COLO829 (cell line): Measurements from ENCODE around the gene SKAP2.

Source experiments
- DNase-seq: peaks from one replicate; pipeline ENCODE4 v3.0.0; 2012; ENCODE audit warnings: low spot score

Gene SKAP2

GRCh38 chr7:26777385-26777784, 87.0 kb downstream of the SKAP2 start:
- no peak for DNase-seq

DNA sequence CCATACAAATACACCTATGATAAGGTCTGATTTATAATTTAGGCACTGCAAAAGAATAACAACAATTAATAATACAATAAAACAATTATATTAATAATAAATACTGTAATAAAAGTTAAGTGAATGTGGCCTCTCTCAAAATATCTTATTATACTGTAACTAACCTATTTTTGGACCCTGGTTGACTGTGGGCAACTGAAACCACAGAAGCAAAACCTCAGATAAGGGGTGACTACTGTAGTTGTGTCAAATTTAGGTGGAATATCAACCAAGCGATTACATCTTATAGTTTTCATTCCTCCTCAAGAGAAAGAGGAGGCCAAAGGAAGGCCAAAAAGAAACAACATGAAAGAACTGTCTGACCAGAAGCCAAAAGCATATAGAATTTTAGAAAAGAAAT, 103.9 kb downstream of the SKAP2 start:
- no peak for DNase-seq

DNA sequence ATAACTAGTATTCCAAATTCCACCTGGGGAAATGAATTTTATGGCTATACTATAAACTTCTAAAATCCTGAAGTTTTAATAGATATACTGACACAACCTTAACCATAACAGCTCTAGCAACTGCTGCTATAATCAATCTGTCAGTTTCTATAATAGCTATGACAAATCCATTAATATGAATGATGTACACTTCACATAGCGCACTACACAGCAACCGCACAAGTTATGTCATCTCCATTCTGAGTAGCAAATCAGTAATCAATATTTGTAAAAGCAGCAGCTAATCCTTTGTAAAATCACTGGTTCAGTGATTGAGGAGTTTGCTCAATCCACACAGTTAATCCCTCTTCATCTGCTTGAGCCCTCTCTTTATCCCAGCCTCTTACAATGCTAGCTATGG, 105.3 kb downstream of the SKAP2 start:
- no peak for DNase-seq

GRCh38 chr7:26743205-26743604, 121.2 kb downstream of the SKAP2 start:
- no peak for DNase-seq

DNA sequence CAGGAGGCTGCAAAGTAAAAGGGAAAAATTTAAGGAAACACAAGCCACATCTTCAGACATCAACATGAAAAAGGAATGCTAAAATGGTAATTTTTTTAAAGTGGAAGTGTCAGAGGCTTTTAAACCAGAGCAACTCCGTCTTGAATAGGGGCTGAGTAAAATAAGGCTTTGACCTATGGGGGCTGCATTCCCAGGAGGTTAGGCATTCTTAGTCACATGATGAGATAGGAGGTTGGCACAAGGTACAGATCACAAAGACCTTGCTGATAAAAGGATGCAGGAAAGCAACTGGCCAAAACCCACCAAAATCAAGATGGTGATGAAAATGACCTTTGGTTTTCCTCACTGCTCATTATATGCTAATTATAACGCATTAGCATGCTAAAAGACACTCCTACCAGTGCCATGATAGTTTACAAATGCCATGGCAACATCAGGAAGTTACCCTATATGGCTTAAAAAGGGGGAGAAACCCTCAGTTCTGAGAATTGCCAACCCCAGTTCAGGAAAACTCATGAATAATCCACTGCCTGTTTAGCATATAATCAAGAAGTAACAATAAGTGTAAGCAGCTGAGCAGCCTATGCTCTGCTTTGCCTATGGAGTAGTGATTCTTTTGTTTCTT, 128.3 kb downstream of the SKAP2 start:
- DNase-seq = no peak

DNA sequence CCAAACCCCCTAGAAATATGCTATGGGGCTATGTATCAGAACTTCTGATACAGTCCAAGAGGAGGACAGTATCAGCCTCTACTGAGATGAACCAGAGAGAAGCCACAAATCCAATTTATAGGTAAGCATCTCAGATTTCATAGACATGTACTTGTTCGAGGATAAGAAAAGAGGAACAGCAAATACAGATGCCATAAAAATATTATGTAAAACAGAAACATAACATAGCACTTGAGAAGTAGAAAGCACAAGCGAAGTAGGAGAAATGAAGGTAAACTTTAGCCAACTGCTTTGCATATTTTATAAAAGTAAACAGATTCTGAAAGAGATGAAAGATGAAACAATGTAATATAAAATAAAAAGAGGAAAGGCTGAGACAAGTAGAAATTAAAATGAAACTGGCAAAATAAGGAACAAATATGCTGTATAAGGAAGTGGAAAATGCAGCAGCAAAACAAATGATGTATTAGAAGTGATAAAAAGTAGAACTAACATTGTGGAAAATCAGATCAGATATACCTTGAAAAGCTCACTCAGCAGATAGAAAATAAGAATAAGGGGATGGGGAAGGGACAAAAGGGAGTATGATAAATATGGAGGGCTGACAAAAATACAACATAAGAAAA, 135.1 kb downstream of the SKAP2 start:
- DNase-seq = no peak

GRCh38 chr7:26726051-26726450, 138.3 kb downstream of the SKAP2 start:
- no peak for DNase-seq

- no peak for DNase-seq
Measured at GRCh38 chr7:26724795-26725194, 139.6 kb downstream of the SKAP2 start.

- DNase-seq = no peak
Measured at GRCh38 chr7:26723129-26723528, 141.3 kb downstream of the SKAP2 start.

DNA sequence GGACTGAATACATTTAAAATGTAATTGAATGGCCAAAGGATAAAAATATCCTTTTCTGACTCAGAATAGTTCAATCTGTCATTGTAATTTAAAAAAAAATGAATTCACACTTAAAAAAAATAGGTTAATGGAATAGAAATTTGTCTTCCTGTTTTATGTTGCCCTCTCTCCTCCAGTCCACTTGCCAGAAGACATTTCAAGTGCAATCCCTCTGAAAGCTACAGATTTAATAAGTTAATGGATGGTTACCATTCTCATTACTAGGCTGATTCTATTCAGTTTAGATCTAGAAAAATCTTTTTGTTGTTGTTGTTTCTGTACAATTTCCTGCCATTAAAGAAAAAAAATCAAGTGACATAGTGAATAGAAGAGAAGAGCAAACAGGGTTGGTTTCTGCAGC, 142.9 kb downstream of the SKAP2 start:
- DNase-seq = no peak

GRCh38 chr7:26718063-26718462, 146.3 kb downstream of the SKAP2 start:
- DNase-seq = no peak

GRCh38 chr7:26714438-26714837, 150.0 kb downstream of the SKAP2 start:
- no peak for DNase-seq

- no peak for DNase-seq
Measured at GRCh38 chr7:26714006-26714405, 150.4 kb downstream of the SKAP2 start.

DNA sequence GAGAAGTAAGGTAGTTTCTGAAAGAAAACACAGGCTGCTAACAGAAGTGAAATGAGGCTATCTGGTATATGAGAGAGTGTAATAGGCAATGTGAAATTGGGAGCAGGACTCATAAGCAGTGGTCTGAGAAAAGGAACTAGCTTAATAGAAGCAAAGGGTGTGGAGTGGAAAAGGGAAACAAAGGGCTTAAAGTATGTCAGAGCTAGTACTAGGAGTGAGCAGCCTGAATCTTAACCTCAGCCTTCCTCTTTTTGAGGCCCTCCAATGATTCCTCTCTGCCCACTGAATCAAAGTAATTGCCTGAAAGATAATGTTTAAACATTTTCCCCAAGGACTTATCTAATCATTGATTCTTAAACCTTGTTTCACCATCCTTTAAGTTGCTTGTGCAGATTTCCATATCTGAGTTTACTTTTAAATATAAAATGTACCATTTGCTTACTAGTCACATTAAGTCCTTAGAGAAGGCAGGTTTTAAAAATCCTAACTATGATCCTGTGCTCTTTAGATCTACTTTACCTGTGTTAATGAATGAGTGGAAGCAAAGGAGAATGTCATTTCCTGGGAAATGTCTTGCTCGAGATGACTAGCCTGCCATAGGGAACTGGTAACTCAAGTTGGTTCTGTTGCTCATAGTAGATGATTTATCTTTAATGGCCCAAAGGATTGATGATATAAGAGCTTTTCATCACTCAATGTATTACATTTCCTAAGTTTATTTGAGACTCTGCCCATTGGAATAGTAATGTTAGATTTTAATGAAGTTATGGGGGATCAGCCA, 155.0 kb downstream of the SKAP2 start:
- no peak for DNase-seq

GRCh38 chr7:26705567-26705966, 158.8 kb downstream of the SKAP2 start:
- peak; percentile 57 for DNase-seq

- DNase-seq = no peak
Measured at GRCh38 chr7:26704786-26705185, 159.6 kb downstream of the SKAP2 start.

DNA sequence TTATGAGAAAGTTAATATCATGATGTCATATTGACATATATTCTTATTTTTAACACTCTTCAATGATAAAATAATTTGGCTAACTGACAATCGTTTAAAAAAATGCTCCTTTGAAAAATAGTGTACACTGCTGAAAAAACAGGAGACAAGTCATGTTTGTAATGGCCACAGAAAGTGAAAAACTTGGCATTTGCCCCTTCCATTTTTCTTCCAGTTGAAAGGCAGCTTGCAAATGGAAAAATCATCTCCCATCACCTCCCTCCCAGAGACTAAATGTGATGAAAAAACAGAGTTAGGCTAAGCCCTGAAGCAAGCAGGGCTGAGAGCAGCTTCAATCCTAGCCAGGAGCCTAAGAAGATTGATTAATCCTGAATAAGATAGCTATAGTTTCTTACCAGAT, 160.4 kb downstream of the SKAP2 start:
- DNase-seq = no peak

- DNase-seq = no peak
Measured at GRCh38 chr7:26700893-26701292, 163.5 kb downstream of the SKAP2 start.

GRCh38 chr7:26700386-26700785, 164.0 kb downstream of the SKAP2 start:
- DNase-seq = no peak

DNA sequence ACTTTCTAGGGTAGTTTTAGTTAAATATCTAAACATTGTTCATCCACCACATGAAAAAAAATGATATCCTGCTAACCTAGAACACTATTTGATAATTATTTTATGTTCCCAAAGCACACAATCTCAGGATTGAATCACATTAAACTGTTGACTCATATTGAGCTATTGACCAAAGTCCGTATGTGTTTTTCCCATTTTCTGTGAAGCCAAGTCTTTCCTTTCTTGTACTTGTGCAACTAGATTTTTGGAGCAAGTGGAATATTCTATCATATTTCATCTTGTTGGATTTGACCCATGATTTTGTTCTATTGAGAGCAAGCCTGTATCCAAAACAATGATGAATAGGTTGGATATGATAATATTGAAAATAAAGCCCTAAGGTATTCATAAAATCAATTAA, 164.6 kb downstream of the SKAP2 start:
- DNase-seq = no peak

GRCh38 chr7:26698806-26699205, 165.6 kb downstream of the SKAP2 start:
- DNase-seq = no peak

GRCh38 chr7:26698194-26698593, 166.2 kb downstream of the SKAP2 start:
- no peak for DNase-seq

- no peak for DNase-seq
Measured at GRCh38 chr7:26696978-26697377, 167.4 kb downstream of the SKAP2 start.
